GM18520 (cell line): ENCODE measurements around the gene LCN2.
"Not testable (repeated sequence)": the region's sequence is repeated elsewhere in the genome, so short reads cannot be mapped to it uniquely, and the experiment has no call there.

Experiments
- ATAC-seq: cut with Tn5 transposase; IDR thresholded peaks from one replicate; pipeline ENCODE4 v1.9.1; 2021; ENCODE audit not compliant: unreplicated experiment

LCN2 gene

DNA sequence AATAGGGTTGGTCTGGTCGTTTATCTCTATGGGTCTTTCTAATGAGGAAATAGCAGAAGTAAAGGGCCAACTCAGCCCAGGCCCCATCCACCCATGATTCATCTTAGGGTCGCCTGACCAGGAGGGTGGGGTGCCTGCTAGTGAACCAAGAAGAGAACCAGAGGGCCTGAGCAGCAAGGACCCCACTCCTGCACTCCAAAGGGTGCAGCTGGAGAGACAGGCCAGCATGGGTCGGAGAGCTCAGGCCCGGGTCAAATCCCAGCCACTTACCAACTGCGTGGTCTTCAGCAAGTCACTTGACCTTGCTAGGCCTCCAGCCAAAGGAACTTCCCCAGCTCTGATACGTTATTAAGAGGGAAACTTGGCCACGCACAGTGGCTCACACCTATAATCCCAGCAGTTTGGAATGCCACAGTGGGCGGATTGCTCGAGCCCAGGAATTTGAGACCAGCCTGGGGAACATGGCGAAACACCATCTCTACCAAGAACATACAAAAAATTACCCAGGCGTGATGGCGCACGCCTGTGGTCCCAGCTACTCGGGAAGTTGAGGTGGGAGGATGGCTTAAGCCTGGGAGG, 15.1 kb downstream of the LCN2 start:
- ATAC-seq, result no peak

DNA sequence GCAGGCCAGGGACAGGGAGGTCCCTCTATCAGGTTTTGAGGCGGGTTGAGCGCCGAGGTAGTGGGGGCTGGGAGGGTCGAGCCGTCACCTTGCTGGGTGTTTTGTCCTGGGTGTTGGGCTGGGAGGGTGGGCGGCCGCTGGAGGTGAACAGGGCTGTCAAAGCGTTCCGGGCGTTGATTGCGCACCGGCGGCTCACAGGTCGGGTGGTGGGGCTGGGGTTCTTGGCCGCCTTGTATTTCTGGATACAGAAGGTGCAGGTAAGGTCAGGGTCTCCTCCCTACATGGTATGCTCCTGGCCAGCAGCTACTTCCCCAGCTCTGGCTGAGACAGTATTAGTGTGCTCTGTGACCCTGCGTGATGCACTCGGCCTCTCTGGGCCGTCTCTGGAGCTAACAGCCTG, 16.9 kb downstream of the LCN2 start:
- ATAC-seq, result no peak

DNA sequence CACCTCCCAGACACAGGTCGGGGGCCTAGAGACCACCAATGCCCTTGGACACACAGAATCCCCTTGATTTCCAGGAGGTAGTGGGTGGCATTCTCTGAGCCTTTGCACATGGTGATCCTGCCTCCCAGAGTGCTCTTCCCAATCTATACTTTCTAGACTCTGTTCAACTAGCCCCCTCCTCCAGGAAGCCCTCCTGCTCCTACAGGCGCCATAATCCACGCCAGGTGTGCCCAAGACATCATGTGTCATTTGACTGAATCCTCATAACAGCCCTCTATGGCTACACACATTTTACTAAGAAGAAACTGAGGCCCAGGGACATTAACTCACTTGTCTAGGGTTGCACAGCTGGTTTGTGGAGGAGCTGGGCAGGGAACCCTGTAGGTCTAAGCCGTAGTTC, 18.0 kb downstream of the LCN2 start:
- no peak for ATAC-seq

DNA sequence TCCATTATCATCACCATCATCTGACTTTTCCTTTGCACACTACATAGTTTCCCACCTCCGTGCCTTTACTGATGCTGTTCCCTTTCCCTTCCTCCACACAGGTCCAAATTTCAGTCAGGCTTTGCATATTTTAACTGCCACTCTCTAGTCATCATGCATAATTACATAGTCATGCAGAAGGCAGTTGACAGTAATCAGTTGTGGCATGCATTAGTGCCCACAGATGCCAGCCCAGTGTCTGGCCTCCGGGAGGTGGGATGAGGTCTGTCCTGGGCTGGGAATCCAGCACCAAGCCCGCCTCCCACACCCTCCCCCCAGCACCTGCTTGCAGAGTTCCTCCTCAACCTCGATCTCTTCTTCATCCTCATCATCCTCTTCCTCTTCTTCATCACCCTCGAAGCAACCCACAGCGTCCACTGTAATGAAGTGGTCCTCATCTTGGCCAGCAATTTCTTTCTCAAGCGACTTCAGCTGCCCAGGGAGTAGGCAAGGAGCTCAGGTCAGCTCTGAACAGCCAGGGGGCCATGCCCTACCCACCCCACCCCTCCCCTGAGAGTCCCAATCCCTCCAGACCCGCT, 19.6 kb downstream of the LCN2 start:
- ATAC-seq, result no peak

DNA sequence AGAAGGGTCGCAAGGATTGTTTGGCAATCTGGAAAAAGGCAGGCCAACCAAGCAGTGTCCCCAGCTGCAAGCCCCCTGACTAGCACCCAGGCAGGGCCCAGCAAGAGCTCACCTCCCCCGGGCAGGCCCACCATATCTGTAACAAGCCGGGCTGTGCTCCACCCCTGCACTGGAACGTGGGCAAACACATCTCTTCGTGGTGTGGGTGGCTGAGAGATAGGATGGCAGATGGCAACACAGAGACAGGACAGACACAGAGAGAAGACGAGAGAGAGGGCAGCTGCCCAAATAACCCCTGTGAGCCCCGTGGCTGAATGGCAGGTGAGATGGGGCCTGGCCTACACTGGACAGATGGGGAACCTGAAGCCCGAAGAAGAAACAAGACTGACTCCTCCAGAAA, 20.2 kb downstream of the LCN2 start:
- ATAC-seq, result no peak

DNA sequence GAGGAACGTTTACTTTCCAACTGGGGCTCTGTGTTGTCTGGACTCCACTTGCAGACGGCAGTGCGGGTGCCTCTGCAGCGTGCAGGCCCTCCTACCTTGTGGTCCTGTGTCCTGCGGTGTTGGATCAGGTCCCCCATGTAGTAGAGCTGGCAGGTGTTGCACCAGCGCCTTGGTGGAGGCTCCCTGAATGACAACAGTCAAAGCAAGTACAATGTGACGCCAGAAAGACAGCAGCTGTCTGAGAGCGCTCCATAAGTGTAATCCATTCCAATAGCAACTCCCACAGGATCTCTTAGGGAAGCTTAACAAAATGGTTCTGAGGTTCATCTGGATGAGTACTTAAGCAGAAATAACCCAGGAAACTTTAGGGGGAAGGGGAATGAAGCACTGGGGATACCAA, 20.7 kb downstream of the LCN2 start:
- ATAC-seq, result no peak

DNA sequence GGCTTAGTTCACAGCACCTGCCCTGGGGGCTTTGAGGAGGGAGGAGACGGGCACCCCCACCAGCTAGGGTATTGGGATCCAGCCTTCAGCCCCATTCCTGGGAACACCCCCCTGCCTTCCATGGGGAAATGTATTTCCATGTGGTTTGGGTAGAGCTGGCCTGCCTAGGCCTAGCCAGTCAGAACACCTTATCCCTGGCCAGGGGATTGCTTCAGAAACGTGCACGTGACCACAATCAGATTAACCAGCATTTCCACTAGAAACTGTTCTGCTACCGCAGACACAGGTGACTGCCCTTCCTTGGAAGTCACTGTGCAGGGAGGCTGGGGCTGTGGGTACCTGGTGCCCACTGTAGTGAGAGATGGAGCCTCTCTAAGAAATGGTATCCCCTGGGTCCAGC, 24.8 kb downstream of the LCN2 start:
- ATAC-seq, result no peak

DNA sequence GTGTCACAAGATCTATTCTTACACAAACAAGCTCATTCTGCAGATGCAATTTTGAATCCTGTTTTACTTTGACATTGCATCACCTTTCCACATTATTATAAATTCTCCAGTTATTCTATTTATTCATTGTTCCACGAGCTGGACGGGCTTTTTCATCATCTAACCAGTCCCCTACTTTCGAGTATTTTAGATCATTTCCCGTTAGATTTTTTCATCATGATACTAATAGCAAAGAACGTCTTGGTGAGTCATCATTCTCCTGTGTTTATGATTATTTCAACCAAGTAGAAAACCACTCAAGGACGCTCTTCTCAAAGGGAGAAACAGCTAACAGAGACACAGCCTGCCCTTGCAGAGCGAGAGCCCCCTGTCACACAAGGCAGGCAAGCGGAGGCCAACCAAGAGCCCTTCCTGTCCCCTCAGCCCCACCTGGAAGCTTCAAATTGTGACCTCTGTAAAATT, 25.9 kb downstream of the LCN2 start:
- ATAC-seq, result no peak

DNA sequence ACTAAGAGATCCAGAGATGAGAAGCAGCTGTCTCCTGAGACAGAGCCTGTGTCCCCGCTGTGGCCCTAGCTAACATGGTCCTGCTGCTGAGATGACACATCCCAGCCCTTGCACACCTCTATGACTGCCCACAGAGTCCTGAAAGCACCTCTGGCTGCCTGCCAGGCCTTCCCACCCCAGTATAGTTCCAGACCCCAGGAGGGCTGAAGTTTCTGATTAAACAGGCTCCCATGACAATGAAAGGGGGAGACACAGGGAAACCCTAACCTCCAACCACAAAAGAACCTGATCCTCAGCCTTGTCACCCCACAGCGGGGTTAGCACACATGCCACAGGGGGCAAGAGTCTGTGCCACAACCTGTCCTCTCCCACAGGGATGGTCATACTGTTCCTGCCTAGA, 26.5 kb downstream of the LCN2 start:
- no peak for ATAC-seq

DNA sequence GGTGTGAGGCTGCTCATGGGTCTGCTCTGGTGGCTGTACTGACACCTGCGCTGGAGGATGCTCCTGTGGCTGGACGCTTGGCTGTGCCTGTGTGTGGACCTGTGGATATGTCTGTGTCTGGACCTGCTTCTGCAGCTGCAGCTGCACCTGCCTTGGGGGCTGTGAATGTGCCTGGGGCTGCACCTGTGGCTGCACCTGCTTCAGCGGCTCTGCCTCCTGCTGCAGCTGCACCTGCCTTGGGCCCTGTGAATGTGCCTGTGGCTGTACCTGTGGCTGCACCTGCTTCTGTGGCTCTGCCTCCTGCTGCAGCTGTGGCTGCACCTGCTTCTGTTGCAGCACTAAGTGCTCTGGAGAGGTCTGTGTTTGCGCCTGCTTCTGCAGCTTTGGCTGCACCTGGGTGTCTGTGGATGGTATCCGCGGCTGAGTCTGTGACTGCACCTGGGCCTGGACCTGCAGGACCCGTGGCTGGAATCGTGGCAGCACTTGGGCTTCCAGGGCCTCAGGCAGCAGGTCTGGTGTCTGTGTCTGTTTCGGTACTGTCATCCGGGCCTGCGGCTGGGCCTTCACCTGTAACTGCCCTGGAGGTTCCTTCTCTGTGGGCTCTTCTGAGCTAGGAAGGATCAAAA, 29.7 kb downstream of the LCN2 start:
- ATAC-seq, result no peak

DNA sequence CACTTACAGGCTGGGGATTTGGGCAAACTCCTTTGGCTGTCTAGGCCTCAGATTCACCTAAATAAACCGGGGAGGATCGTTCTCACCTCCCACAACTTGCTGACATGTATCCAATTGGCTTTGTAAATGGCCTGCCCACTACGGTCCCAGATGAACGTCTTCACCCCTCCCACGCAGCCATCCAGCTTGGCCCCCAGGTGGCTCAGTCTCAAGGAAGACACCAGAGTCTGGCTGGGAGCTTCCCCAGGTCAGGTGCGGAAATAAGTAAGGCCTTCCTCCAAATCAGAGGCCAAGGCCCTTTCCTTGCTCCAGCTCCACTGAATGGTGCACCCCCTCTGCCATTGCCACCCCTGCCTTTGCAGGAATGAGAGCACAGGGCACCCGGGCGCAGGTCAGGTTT, 30.7 kb downstream of the LCN2 start:
- no peak for ATAC-seq

DNA sequence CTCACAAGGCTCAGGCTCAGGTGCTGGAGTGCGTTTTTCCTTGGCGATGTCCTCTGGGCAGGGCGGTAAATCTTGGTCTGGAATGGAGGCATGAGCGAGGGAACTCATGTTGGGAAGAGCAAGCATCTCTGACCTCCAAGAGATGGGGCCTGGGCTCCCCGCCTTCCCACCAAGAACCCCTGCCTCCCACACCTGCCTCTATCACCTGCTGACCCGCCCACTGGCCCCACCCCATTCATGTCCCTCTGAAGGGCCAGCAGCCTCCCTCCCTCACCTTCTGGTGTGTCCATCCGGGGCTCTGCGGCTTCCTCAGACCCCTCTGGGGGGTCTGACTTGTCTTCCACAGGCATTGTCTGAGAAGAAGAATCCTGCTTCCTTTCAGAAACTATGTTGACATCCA, 31.2 kb downstream of the LCN2 start:
- no peak for ATAC-seq

DNA sequence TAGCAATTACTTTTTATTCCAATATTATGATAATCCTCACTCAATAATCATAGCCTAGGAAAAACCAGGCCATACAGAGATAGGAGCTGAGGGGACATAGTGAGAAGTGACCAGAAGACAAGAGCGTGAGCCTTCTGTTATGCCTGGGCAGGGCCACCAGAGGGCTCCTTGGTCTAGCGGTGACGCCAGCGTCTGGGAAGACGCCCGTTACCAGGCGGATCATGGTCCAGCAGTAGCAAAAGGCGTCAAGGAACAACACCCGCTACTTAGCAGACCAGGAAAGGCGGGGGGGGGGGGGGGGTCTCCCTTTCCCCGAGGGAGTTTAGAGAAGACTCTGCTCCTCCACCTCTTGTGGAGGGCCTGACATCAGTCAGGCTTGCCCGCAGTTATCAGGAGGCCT, 32.2 kb downstream of the LCN2 start:
- not testable (repeated sequence) for ATAC-seq

DNA sequence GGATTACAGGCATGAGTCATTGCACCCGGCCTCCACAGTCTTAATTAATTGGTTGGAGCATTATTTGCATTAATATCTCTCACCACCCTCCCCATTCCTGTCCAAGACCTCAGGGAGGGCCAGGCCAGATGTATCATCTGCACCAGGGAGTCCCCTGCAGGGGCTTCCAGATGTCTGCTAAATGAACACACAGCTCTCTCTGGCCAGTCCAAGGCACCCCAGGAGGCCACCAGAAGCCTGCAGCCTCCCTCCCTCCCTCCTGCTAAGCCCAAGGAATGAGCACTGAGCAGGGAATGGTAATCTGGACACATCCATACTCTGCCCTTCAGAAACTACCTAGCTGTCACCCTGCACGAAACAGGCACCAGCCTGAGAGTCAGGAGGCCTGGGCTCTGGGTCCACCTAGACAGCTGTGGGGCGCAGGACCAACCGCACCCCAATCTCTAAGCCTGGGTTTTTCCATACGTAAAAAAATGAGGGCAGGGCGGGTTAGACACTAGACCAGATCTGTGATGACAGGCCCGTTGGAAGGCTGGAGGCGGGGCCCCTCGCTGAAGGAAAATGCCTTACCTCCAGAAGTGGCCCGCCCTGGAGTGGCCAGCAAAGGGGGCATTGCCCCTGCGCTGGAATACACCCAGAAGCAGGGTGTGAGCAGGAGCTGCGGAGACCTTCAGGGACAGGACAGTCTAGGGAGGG, 33.8 kb downstream of the LCN2 start:
- no peak for ATAC-seq

DNA sequence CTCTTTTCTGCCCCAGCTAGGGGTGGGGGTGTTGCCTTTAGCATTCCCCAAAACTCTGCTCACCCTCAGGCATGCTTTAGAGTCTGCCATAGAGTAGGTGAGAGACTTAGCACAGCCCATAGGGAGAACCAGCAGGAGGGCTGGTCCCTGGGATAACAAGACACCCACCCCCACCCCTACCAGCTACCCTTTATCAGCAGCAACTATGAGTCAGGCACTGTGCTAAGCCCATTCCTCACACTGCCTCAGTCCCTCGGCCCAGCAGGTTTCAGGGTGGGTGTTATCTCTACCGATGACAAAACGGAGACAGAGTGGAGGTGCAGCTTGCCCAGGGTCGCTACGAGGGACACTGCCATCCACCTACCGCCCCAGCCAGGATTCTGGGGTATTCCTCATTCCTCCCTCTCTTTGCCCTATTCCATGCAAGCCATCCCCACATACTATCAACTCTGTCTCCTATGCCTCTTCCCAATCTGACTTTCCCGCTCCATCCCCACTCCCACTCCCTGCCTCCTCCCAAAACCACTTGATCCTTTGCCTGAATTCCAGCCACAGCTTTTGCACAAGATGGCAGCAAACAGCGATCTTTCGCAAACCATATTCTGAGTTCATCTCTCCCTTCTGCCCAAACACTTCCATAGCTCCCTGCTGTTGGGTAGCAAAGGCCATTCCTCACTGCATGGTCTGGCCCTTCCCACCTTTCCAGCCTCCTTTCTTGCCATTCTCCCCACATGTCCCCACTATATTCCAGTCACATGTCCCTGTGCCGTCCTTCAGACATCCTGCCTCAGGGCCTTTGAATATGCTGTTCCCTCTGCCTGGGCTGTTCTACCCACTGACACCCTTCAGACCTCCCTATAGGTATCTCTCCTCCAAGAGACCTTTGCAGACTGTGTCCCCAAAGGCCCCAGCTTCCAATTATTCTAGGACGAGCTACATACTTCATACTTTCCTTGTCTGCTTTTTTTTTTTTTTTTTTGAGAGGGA, 37.0 kb downstream of the LCN2 start:
- ATAC-seq, result no peak

DNA sequence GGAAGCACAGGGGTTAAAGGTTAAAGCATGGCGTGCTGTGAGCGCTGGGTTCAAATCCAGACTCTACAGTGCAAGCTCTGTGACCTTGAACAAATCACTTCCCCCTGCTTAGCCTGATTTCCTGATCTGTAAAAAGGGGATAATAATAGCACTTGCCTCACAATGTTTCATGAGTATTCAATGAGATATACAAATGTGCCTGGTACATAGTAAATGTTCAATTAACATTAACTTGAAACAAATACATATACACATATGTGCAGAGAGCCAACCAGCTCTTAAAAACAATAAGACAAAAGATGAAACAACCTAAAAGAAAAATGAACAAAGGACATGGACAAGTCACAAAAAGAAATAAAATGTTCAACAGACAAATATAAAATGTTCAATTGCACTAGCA, 38.1 kb downstream of the LCN2 start:
- ATAC-seq, result no peak

DNA sequence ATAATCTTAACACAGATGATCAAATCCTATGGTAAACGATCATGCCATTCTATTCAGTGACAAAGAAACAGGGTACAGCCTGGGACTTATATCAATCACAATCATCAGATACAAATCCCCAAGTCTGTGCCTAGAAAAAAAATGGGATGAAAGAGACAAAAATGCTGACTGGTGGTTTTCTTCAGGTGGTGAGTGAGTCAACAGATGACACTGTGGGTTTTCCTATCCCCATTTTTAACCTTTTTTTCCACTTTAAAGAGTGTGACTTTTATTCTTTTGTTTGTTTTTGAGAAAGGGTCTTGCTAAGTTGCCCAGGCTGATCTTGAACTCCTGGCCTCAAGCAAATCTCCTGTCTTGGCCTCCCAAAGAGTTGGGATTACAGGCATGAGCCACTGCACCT, 39.0 kb downstream of the LCN2 start:
- no peak for ATAC-seq

DNA sequence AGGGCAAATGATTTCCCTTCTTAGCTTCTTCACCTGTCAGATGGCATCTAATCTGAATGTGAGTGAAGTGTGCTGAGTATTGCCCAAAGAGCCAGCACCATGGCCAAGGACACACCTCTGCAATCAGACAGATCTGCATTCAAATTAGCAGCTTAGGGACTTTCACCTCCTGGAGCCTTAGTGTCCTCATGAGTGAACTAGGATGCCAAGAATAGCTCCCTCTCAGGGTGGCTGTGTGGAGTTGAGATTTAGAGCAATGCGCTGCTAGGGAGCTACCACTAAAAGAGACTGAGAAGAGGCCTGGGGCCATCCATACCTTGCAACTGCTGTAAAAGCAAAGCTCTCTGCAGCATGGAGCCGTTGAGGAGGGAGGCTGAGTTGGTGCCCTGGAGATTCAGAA, 40.8 kb downstream of the LCN2 start:
- no peak for ATAC-seq

DNA sequence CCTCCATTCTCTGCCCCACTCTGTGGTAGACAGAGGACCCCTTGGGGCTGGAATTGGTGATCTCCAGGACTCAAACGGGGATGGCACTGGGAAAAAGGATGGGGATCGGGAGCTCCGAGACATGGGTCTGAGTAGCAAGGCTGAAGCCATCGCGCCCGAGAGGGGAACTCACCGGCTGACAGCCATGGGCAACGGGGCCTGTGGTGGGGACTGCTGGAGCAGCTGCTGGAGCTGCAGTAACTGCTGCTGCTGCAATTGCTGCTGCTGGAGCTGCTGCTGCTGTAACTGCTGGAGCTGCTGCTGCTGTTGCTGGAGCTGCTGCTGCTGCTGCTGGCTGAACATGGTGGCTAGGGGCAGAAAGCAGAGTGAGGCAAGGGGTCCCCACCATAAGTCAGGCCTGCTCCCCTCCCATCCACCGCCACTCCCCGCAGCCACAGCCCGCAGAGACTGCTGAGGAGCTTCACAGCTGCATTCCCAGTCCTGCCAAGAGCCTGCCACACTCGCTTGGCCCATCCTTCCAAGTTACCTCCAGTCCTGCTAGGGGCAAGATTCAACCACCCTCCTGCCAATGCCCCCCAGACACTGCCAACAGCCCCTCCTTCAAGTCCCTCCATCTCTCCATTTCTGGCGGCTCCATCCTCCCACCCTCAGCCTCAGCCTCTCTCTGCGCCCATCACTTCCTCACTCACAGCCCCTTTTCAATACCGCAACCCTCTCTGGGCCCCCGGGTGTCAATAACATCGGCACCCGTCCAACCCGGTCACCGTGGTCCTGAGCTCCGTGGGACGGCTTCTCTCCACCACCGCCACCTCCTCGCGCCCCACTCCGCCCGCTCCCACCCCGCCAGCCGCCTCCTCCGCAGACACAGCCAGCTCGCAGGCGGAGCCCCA, 41.5 kb downstream of the LCN2 start:
- ATAC-seq, result no peak

DNA sequence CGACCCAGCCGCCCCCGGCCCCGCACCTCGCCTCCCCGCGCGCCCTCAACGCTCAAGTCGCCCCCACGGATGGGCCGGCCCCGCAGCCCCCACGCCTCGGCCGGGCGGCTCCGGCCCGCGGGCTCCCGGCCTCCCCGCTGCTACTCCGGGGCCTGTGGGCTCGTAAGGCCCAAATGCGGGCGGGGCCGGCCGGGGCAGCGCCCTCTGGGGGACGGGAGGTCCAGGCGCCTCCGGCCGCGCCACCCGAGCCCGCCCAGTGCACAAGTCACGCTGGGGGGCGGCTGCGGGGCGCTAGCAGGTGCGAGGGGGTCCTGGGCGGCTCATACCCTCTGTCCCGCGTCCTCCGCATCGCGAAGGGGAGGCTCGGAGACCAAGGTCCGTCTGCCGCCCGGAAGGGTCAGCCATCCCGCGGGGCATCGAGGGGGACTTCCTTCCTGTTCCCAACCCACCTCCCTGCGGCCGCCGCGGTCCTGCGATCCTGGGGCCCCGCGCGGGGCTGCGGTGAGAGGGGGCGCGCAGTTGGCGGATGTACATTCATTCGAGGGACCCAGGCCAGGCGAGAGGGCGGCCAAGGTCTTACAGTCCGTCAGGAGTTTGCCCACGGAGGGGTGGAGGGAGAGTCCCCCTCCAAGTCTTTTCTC, 42.3 kb downstream of the LCN2 start, which contains the start of gene CIZ1:
Gene CIZ1, minus strand, starts transcription at position 167 of the 641 bp plus-strand sequence. CDS start 715 bp downstream, outside the sequence.
- ATAC-seq, result peak; percentile 75
